Fibroblast of gingiva (primary cell): ENCODE data around the gene ZFP36L1.

ENCODE experiments used
- DNase-seq: peaks from one replicate; pipeline ENCODE4 v3.0.0-alpha.2; 2011; ENCODE audit warnings: low read depth

The ZFP36L1 gene

DNA sequence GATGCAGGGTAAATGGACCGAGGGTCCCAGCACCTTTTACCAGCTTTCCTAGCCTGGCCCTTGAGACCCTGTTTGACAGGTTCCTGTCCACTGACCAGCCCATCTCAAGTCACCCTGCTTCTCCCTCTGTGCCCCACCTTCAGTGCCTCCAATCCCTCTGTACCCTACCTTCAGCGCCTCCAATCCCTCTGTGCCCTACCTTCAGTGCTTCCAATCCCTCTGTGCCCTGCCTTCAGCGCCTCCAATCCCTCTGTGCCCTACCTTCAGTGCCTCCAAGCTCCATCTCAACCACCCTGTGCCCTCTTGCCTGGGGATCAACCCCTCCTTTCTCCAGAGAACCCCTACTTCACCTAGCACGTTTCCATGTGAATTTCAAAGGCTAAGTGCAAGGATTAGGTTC, 54.3 kb downstream of the ZFP36L1 start:
- no peak for DNase-seq
